ENCODE measurements around the gene EOGT.

EOGT gene

DNA sequence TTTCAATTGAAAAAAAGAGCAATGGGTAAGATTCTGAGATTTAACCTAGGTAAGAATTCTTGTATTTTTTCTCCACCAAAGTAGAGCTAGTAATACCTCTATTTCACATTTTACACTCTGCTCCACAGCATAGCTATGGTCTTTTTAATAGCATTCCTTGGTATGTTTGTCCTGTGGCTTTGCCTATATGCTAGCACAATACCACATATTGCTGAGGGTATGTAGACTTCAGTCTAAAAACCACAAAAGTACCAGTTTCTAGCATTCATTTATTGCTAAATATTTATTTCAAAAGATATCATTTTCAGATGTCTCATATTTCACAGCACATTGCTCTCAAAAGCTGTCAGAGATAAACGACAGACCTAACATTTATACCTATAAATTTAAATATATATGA, 18.2 kb upstream of the EOGT start:
- H3K27me3 ChIP-seq, result no peaks in the 10 kb centered on the region
- DNase-seq, result no peak
- no peaks in the 10 kb centered on the region for H3K9me3 ChIP-seq
- no peak overlapping the region for H3K4me3 ChIP-seq (ENCODE audit: low read depth, low read length)
- H3K4me1 ChIP-seq, result no peaks in the 10 kb centered on the region
- TF ChIP-seq CTCF (IDR thresholded peaks at IDR 0.05; ENCODE audit: low read depth, low read length), result no peak
- H3K36me3 ChIP-seq, result peaks cover 56% of the 10 kb centered on the region

DNA sequence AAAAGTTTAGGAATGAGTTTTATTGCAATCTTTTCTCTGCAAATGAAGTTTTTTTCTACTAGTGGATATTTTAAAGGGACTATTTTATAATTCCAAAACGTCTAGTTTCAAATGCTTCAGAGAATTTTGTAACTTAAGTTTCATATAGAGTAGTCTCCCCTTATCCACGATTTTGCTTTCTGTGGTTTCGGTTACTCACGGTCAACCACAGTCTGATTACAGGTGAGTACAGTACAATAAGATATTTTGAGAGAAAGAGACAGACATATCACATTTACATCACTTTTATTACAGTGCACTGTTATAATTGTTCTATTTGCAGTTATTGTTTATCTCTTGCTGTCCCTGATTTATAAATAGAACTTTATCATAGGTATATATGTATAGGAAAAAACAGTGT, 7.4 kb upstream of the EOGT start:
- Histone ChIP-seq H3K4me3 (ENCODE audit: low read depth, low read length) (no peak overlapping the region), H3K4me1 (peaks cover 5% of the 10 kb centered on the region; the same call in 1 of the 2 replicates), H3K36me3 (peaks cover 12% of the 10 kb centered on the region), H3K9me3 (no peaks in the 10 kb centered on the region), H3K27me3 (no peaks in the 10 kb centered on the region)
- no peak for DNase-seq
- no peak for TF ChIP-seq CTCF (IDR thresholded peaks at IDR 0.05; ENCODE audit: low read depth, low read length)

- no peak for DNase-seq
- no peaks in the 10 kb centered on the region for H3K27me3 ChIP-seq
- peaks cover 5% of the 10 kb centered on the region; the same call in 1 of the 2 replicates for H3K4me1 ChIP-seq
- H3K36me3 ChIP-seq, result peaks cover 9% of the 10 kb centered on the region
- H3K9me3 ChIP-seq, result no peaks in the 10 kb centered on the region
- H3K4me3 ChIP-seq (ENCODE audit: low read depth, low read length), result no peak overlapping the region
- peak; percentile 40; the same call in 1 of the 2 replicates for TF ChIP-seq CTCF (IDR thresholded peaks at IDR 0.05; ENCODE audit: low read depth, low read length)
Observed at GRCh38 chr3:69020424-69020823, 6.9 kb upstream of the EOGT start.

GRCh38 chr3:69016901-69017300, 3.4 kb upstream of the EOGT start:
- TF ChIP-seq CTCF (IDR thresholded peaks at IDR 0.05; ENCODE audit: low read depth, low read length), result no peak
- DNase-seq, result no peak
- H3K4me1 ChIP-seq, result peaks cover 11% of the 10 kb centered on the region; the same call in 1 of the 2 replicates
- H3K4me3 ChIP-seq (ENCODE audit: low read depth, low read length), result no peak overlapping the region
- H3K9me3 ChIP-seq, result no peaks in the 10 kb centered on the region
- H3K36me3 ChIP-seq, result no peaks in the 10 kb centered on the region; the same call in 1 of the 2 replicates
- no peaks in the 10 kb centered on the region for H3K27me3 ChIP-seq

GRCh38 chr3:69016102-69016501, 2.6 kb upstream of the EOGT start:
- H3K4me1 ChIP-seq, result peaks cover 11% of the 10 kb centered on the region; the same call in 1 of the 2 replicates
- H3K27me3 ChIP-seq, result no peaks in the 10 kb centered on the region
- no peak overlapping the region for H3K4me3 ChIP-seq (ENCODE audit: low read depth, low read length)
- TF ChIP-seq CTCF (IDR thresholded peaks at IDR 0.05; ENCODE audit: low read depth, low read length), result no peak
- H3K9me3 ChIP-seq, result no peaks in the 10 kb centered on the region
- no peaks in the 10 kb centered on the region for H3K36me3 ChIP-seq
- DNase-seq, result no peak

- Histone ChIP-seq H3K27me3 (no peaks in the 10 kb centered on the region), H3K4me1 (peaks cover 11% of the 10 kb centered on the region; the same call in 1 of the 2 replicates), H3K36me3 (peaks cover 1% of the 10 kb centered on the region; the same call in 1 of the 2 replicates), H3K9me3 (no peaks in the 10 kb centered on the region), H3K4me3 (ENCODE audit: low read depth, low read length) (peak overlapping the region; percentile 74)
- DNase-seq, result no peak
- no peak for TF ChIP-seq CTCF (IDR thresholded peaks at IDR 0.05; ENCODE audit: low read depth, low read length)
Observed at GRCh38 chr3:69014022-69014580, 617 bp upstream of the EOGT start.

All from BE2C (cell line).